A549 (cell line): ENCODE data around the gene SORBS1. TPM values are rescaled to one million over a fixed set of nuclear protein-coding genes. Genes with fewer than 3 reads are reported as not detected.
A peak's percentile ranks its signal among the peaks of the same experiment; 100 is the strongest.

Experiments
- ATAC-seq, 2 experiments: fragments of 200-7000 bp in 1 of 2; fragments of >200 bp in 1 of 2; cut with Nextera tagmentation in 1 of 2; cut with Tn5 transposase in 1 of 2; 3 replicates each; pipeline versions ENCODE4 v1.8.0 to v1.9.1; 2018 to 2020; ENCODE audit warnings: mild to moderate bottlenecking in 1 of 2, moderate library complexity in 1 of 2
- CTCF ChIA-PET: fragments of 300-600 bp; sonication (Branson Sonifier 250); formaldehyde crosslinking; extraction: SDS; loops from one replicate; lab custom pipeline; 2021; ENCODE audit warnings: antibody characterized with exemption, inconsistent platforms; lab: Yijun Ruan, JAX
- POLR2A ChIA-PET: fragments of 350-600 bp; formaldehyde crosslinking; extraction: SDS; loops from one replicate; lab custom pipeline; 2021; ENCODE audit warnings: antibody characterized with exemption, inconsistent platforms; lab: Yijun Ruan, JAX
- DNase-seq, 2 experiments: peaks; one replicate each; pipeline versions ENCODE4 v3.0.0 to v3.0.0-alpha.2; 2011 to 2016; ENCODE audit warnings: low read depth in 1 of 2, low spot score in 1 of 2
- FAIRE-seq: peaks from 2 replicates; lab custom pipeline; 2011; peaks lifted over from hg19 to GRCh38; lab: Jason Lieb, UNC
- H3K27ac ChIP-seq, 2 experiments: fragments of >200 bp; sonication (Bioruptor Twin); formaldehyde crosslinking; 3 replicates each; pipeline ENCODE4 v1.5.1; 2016 to 2017
- H3K4me1 ChIP-seq: fragments of >200 bp; sonication (Bioruptor Twin); formaldehyde crosslinking; 3 replicates; pipeline ENCODE4 v1.6.1; 2016
- H3K4me2 ChIP-seq: fragments of >200 bp; sonication (Bioruptor Twin); formaldehyde crosslinking; 3 replicates; pipeline ENCODE4 v1.6.1; 2016
- H3K4me3 ChIP-seq: fragments of >200 bp; sonication (Bioruptor Twin); formaldehyde crosslinking; 3 replicates; pipeline ENCODE4 v1.5.1; 2016
- H3K9me3 ChIP-seq: fragments of >200 bp; sonication (Bioruptor Twin); formaldehyde crosslinking; 3 replicates; pipeline ENCODE4 v1.6.1; 2016
- CBX2 ChIP-seq: fragments of 200-600 bp; sonication (generic); IDR thresholded peaks from 2 replicates; pipeline ENCODE4 v1.6.1; 2016; ENCODE audit warnings: low read depth, mild to moderate bottlenecking, borderline replicate concordance
- CTCF ChIP-seq: fragments of >200 bp; sonication (Bioruptor Twin); formaldehyde crosslinking; IDR thresholded peaks from 3 replicates; pipeline ENCODE4 v1.5.1; 2016
- EHF ChIP-seq: fragments of 250-450 bp; sonication (Bioruptor Pico); IDR thresholded peaks from 2 replicates; pipeline ENCODE4 v1.5.0; 2020; ENCODE audit warnings: mild to moderate bottlenecking
- EP300 ChIP-seq, 2 experiments: fragments of >200 bp; sonication (Bioruptor Twin); formaldehyde crosslinking; IDR thresholded peaks; 2 replicates in 1 of 2; 3 replicates in 1 of 2; pipeline ENCODE4 v1.6.1; 2016 to 2017
- ESRRA ChIP-seq: fragments of 150-350 bp; IDR thresholded peaks from 2 replicates; pipeline ENCODE4 v1.6.1; 2014; ENCODE audit warnings: mild to moderate bottlenecking, low read length, borderline replicate concordance
- FOSL2 ChIP-seq, 2 experiments: fragments of 450-650 bp in 1 of 2; fragments of >200 bp in 1 of 2; sonication (Bioruptor Twin) in 1 of 2; formaldehyde crosslinking; IDR thresholded peaks; 2 replicates each; pipeline versions ENCODE4 v1.5.0 to v1.6.1; 2016 to 2020; ENCODE audit warnings: mild to moderate bottlenecking in 1 of 2, moderate library complexity in 1 of 2
- HDAC2 ChIP-seq: fragments of 200-600 bp; sonication (generic); IDR thresholded peaks from 2 replicates; pipeline ENCODE4 v1.6.1; 2016
- HOXA7 ChIP-seq: fragments of 250-450 bp; sonication (Bioruptor Pico); IDR thresholded peaks from 2 replicates; pipeline ENCODE4 v1.5.0; 2020; ENCODE audit warnings: mild to moderate bottlenecking, moderate library complexity
- KDM1A ChIP-seq: fragments of 200-600 bp; sonication (generic); IDR thresholded peaks from 2 replicates; pipeline ENCODE4 v1.6.1; 2016; ENCODE audit warnings: low read depth, mild to moderate bottlenecking
- PHF8 ChIP-seq: fragments of 200-600 bp; sonication (generic); IDR thresholded peaks from 2 replicates; pipeline ENCODE4 v1.6.1; 2016; ENCODE audit warnings: low read depth, mild to moderate bottlenecking, antibody characterized with exemption, moderate library complexity, borderline replicate concordance
- POLR2AphosphoS2 ChIP-seq: conservative IDR thresholded peaks from 2 replicates; pipeline ENCODE4 v1.6.1; 2012; ENCODE audit warnings: low read length, improper control_type of control experiment, inconsistent platforms
- REST ChIP-seq: fragments of 200-600 bp; sonication (generic); IDR thresholded peaks from 2 replicates; pipeline ENCODE4 v1.6.1; 2016; ENCODE audit warnings: antibody characterized with exemption, mild to moderate bottlenecking, moderate library complexity
- SMC3 ChIP-seq: fragments of >200 bp; sonication (Bioruptor Twin); formaldehyde crosslinking; IDR thresholded peaks from 3 replicates; pipeline ENCODE4 v1.6.1; 2018; ENCODE audit warnings: inconsistent platforms
- ZSCAN20 ChIP-seq: fragments of 250-450 bp; sonication (Bioruptor Pico); IDR thresholded peaks from 2 replicates; pipeline ENCODE4 v1.8.0; 2022; ENCODE audit warnings: mild to moderate bottlenecking, moderate library complexity
- WGBS: methylation state at CpG from one replicate; pipeline ENCODE4 v1.1.6; 2017; ENCODE audit errors: missing lambda C conversion rate; 5-methylcytosine and 5-hydroxymethylcytosine counted together
- polyA plus RNA-seq, 4 experiments: library from polyadenylated mRNA; depleted of rRNA in 3 of 4; stranded (reverse); fragments of >200 nt; fragmentation: RNase III in 1 of 4; extraction: RNeasy Plus Mini Kit Qiagen cat#74134 plus additional on column Dnase treatment in 1 of 4; gene quantifications; 2 replicates in 3 of 4; 3 replicates in 1 of 4; pipeline ENCODE4 v1.2.3, GENCODE V29; 2011 to 2017
- TF ChIP-seq, protein P1 (sequence below): fragments of >200 bp; sonication (Bioruptor Twin); formaldehyde crosslinking; IDR thresholded peaks from 3 replicates; pipeline ENCODE4 v1.6.1; 2016
- TF ChIP-seq, protein P2 (sequence below): fragments of 250-450 bp; sonication (Bioruptor Pico); IDR thresholded peaks from 2 replicates; pipeline ENCODE4 v1.5.0; 2021; ENCODE audit warnings: mild to moderate bottlenecking, moderate library complexity, borderline replicate concordance

The SORBS1 gene
- polyA plus RNA-seq, 2 of the 4 experiments (the other 2 are of a cell fraction) = 0.39 to 0.80 TPM

- no peak overlapping the region for H3K4me3 ChIP-seq
- H3K4me1 ChIP-seq = peaks cover 18% of the 10 kb centered on the region
- POLR2A ChIA-PET = interaction anchor here (0.7 kb wide), 2 partner anchors 17 to 122 kb away, joined by 3 to 7 read pairs; no protein-coding TSS in a partner anchor
- DNase-seq = peak; percentile 8 to 23
- FAIRE-seq = no peak
- H3K4me2 ChIP-seq = no peak overlapping the region
- CTCF ChIA-PET = no interaction called here
- ATAC-seq = peak; percentile 54 to 74; a peak in 5 of 6 replicates
- H3K27ac ChIP-seq = no peak overlapping the region
- no peaks in the 10 kb centered on the region for H3K9me3 ChIP-seq
- WGBS = 58% methylated on average over 4 of the region's 4 CpGs
- TF ChIP-seq ESRRA (no peak), REST (peak; percentile 85), HDAC2 (no peak)
- TF ChIP-seq, protein P1, sequence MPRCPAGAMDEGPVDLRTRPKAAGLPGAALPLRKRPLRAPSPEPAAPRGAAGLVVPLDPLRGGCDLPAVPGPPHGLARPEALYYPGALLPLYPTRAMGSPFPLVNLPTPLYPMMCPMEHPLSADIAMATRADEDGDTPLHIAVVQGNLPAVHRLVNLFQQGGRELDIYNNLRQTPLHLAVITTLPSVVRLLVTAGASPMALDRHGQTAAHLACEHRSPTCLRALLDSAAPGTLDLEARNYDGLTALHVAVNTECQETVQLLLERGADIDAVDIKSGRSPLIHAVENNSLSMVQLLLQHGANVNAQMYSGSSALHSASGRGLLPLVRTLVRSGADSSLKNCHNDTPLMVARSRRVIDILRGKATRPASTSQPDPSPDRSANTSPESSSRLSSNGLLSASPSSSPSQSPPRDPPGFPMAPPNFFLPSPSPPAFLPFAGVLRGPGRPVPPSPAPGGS = no peak
Measured at GRCh38 chr10:95391581-95392216, 169.5 kb downstream of the SORBS1 start.

- ATAC-seq (no peak), FAIRE-seq (no peak), DNase-seq (no peak)
- CTCF ChIA-PET = no interaction called here
- H3K27ac ChIP-seq = no peak overlapping the region
- no peak overlapping the region for H3K4me2 ChIP-seq
- POLR2A ChIA-PET = no interaction called here
- H3K9me3 ChIP-seq = no peaks in the 10 kb centered on the region
- no peak overlapping the region for H3K4me3 ChIP-seq
- TF ChIP-seq POLR2AphosphoS2 = no peak
- no peak for TF ChIP-seq KDM1A
- no peak for TF ChIP-seq ZSCAN20
- no peak for TF ChIP-seq PHF8
- no peak for TF ChIP-seq HOXA7
- TF ChIP-seq CBX2 = no peak
- no peak for TF ChIP-seq SMC3
- TF ChIP-seq, protein P2, sequence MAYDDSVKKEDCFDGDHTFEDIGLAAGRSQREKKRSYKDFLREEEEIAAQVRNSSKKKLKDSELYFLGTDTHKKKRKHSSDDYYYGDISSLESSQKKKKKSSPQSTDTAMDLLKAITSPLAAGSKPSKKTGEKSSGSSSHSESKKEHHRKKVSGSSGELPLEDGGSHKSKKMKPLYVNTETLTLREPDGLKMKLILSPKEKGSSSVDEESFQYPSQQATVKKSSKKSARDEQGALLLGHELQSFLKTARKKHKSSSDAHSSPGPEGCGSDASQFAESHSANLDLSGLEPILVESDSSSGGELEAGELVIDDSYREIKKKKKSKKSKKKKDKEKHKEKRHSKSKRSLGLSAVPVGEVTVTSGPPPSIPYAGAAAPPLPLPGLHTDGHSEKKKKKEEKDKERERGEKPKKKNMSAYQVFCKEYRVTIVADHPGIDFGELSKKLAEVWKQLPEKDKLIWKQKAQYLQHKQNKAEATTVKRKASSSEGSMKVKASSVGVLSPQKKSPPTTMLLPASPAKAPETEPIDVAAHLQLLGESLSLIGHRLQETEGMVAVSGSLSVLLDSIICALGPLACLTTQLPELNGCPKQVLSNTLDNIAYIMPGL (CRISPR knock-in tag) = no peak
- no peak for TF ChIP-seq EHF (CRISPR knock-in tag)
- no peak for TF ChIP-seq EP300 (IDR thresholded peaks at IDR 0.05)
- H3K4me1 ChIP-seq = peaks cover 18% of the 10 kb centered on the region
- 68% methylated on average over 1 of the region's 1 CpG for WGBS
Measured at GRCh38 chr10:95391164-95391563, 170.0 kb downstream of the SORBS1 start.

DNA sequence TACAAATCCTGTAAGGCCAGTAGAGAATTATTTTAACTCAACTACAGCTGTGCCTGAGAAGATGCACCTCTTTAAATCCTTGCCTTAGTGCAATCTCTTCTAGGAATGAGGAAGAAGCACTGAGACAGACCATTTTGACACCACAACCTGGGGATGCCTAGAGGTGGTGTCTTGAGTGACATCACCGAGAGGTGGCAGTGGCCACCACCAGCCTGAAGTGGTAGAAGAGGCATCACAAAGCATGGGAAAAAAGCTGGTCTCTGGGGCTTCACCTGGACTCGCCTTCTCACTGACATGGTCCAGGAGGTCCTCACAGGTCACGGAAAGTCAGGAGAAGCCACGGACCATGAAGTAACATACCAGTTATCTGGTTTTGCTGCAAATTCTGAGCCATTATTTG is 171.2 kb downstream of the SORBS1 start:
- CTCF ChIA-PET = interaction anchor here (0.6 to 1.6 kb wide), 3 partner anchors 12 to 207 kb away, joined by 3 read pairs; no protein-coding TSS in a partner anchor

More for the DNA sequence above, 171.2 kb downstream of the SORBS1 start:
- peak; percentile 5; the same call in 1 of the 3 replicates for TF ChIP-seq CTCF
- TF ChIP-seq FOSL2 (IDR thresholded peaks at IDR 0.05) = no peak
- TF ChIP-seq FOSL2 (CRISPR knock-in tag; IDR thresholded peaks at IDR 0.05) = no peak
- DNase-seq (peak in 1 of 2 experiments; percentile 9), ATAC-seq (peak in 1 of 2 experiments; percentile 61; a peak in 2 of 6 replicates), FAIRE-seq (no peak)
- 75% methylated on average over 4 of the region's 4 CpGs for WGBS
- POLR2A ChIA-PET = no interaction called here
- H3K4me3 ChIP-seq = no peak overlapping the region
- peaks cover 18% of the 10 kb centered on the region for H3K4me1 ChIP-seq
- H3K9me3 ChIP-seq = no peaks in the 10 kb centered on the region
- no peak overlapping the region for H3K4me2 ChIP-seq
- no peak overlapping the region for H3K27ac ChIP-seq
